HK-2 (cell line): ENCODE measurements around the gene TOE1.

ENCODE experiments used
- DNase-seq: peaks from one replicate; pipeline ENCODE4 v3.0.0-alpha.2; 2018; ENCODE audit not compliant: unreplicated experiment

TOE1 gene

DNA sequence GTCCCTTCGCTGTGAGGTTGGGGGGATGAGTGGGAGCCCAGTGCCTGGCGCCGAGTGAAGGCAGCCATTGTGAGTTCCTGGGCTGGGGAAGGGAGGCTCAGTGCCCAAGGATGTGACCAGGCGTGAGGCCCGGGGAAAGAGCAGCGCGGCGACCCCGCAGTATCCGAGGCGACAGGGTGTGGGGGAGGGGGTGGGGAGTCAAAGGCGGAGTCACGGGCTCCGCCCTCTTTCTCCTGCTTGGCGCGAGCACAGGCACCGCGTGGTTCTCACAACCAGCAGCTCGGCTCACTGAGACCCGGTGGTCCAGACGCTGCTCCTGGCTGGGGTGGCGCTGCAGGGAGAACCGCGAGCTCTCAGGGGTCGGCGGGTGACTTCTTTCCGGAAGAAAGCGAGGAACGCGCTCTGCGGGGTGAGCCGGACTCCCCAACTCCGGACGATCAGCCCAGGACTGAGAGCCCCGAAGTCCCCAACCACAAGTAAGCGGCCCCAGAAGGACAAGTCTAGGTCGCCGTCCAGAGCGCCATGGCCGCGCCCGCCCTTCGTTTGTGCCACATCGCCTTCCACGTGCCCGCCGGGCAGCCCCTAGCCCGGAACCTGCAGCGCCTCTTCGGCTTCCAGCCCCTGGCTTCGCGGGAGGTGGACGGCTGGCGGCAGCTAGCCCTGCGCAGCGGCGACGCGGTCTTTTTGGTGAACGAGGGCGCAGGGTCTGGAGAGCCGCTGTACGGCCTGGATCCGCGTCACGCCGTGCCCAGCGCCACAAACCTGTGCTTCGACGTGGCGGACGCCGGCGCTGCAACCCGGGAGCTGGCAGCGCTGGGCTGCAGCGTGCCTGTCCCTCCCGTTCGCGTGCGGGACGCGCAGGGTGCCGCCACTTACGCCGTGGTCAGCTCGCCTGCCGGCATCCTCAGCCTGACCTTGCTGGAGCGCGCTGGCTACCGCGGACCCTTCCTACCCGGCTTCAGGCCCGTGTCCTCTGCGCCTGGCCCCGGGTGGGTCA, 13.0 kb upstream of the TOE1 start, which contains the start of gene HPDL:
Gene HPDL, plus strand, starts transcription at position 269 of the 997 bp plus-strand sequence. Its CDS starts 254 bp downstream, at position 523.
- no peak for DNase-seq

DNA sequence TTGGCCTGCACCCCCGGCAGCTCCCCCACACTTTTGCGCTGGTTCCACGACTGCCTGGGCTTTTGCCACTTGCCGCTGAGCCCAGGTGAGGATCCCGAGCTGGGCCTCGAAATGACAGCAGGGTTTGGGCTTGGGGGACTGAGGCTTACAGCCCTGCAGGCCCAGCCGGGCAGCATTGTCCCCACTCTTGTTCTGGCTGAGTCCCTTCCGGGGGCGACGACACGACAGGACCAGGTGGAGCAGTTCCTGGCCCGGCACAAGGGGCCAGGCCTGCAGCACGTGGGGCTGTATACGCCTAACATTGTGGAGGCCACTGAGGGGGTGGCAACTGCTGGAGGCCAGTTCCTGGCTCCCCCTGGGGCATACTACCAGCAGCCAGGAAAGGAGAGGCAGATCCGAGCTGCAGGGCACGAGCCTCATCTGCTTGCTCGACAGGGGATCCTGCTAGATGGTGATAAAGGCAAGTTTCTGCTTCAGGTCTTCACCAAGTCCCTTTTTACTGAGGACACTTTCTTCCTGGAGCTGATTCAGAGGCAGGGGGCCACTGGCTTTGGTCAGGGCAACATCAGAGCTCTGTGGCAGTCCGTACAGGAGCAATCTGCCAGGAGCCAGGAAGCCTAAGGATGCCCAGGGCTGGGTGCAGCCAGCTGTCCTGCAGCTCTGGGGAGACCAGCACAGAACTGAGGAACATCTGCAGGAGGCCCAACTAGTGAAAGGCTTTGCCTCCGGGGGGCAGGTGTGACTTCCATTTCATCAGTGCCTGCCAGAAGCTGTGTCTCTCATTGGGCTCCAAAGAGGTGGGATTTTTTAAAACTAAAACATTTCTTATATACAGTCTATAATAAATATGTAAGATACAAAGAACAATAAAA, 12.1 kb upstream of the TOE1 start:
- DNase-seq: no peak

DNA sequence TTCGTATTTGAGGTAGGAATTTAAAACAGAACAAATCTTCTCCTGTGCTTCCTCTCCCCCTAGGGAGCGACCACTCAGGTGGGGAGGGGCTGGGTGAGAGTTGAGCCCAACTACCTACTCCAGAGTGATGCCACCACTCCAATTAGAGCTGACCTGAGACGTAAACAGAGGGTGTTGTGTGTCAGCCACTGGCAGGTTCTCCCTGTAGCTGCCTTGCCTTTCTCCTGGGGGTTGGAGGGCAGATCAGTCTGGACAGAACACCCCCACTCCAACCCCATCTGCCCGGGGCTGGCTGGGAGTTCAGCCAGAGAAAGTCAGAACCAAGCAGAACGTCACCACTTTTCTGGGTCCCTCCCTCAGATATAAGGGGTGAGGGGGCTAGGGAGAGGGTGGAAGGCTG, 11.3 kb upstream of the TOE1 start:
- DNase-seq: no peak

DNA sequence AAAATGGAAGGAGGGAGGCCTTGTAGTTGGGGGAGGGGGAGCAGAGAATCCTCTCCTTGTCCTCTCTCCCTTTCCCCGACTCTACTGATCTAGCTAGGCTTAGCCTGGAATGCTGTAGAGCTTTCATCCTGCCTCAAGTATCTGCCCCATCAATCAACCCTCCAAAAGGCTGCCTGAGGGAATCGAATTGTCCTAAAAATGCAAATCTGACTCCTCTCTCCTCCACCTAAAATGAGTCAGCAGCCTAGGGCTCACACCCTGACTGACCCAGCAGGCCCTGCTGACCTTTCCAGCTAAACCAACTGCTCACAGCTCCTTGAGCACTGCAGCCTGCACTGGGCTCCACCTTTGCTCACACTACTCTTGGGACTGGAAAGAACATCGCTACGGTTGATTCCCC, 10.5 kb upstream of the TOE1 start:
- no peak for DNase-seq

DNA sequence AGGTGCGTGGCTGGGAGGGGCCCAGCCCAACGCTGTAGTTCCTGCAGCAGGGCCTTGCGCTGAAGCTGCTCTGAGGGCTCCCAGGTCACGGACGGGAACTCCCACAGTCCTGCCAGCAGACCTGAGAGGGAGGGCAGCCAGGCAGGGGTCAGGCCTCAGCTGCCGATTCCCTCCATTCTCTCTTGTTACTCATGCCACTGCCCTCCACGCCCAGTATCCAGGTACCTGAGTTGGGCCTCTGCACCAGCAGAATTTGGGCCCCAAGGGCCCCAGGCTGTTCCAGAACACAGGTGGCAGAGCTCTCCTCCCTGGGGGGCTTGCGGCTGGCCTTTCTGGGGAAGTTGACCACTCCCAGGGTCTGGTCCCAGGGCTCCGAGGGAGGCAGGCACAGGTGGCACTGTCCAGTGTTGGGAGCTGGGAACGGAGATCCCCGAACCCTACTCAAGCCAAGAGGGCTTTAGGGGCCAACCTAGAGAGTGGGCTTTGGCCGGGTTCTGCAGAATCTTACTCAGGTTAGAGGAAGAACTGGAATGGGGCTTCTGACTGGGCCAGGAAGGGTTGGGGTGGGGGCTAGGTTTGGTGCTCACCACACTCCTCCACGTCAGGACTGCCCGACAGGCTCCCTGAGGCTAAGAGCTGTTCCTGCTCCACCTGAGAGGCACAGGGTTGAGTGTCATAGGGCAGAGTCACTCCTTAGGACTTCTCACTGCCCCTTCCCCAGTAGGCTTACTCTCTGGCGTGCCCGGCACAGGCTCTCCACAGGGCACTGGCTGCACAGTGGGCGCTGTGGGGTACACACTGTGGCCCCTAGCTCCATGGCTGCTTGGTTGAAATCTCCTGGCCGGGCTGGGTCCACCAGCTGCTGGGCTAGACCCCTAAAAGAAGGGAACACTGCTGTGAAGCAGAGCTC, 8.3 kb upstream of the TOE1 start:
- no peak for DNase-seq

DNA sequence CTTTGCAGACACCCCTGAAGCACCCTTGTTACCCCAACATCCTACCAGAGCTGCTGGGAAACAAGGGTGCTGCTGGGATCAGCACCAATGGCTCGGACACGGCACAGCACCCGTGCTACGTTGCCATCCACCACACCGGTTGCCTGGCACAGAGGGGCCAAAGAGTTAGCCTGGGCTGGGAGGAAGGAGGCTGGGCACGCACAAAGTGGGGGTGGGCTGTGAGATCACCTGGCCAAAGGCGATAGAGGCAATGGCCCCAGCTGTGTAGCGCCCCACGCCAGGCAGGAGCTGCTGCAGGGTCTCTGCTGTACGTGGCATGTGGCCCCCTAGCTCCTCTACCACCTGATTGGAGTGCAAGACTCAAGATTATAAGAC, 7.6 kb upstream of the TOE1 start:
- DNase-seq: no peak

DNA sequence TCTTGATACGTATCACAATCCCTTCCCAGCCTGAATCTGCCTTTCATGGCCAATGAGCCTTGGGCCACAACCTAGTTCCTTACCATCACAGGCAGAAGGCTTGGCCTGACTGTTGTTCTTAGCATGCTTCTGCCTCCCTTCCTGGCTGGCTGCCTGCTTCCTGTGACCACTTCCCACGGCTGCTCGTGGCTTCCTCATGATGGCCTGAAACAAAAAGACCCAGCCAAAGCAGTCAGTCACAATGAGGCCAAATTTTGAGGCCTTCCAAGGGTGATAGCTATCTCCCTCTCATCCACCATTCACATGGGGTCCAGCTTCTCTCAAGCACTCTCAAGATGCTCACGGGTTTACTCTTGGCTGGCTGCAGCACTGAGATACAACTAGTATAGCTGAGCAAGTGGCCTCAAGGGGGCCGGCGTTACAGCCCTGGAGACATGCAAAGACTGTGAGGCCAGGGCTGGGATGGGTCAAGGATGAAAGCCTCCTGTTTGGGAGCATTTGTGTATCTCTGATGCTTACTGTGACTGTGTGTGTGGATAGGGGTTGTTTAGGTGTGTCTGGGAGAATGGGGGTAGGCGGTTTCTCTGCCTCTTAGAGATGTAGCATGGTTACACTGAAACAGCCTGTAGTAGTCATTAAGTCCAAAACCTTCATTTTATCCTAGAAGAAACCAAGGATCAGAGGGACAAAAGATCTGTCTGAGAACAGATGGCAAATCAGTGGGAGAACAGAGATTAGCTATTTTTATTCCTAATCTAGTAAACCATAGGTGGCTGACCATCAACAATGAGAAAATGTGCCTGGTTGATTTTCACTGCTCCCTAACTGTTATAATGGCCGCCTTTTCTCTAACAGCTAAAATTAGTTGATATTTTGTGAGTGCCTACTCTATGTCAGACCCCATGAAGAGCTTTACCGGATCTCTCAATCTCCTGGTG, 5.4 kb upstream of the TOE1 start:
- no peak for DNase-seq

DNA sequence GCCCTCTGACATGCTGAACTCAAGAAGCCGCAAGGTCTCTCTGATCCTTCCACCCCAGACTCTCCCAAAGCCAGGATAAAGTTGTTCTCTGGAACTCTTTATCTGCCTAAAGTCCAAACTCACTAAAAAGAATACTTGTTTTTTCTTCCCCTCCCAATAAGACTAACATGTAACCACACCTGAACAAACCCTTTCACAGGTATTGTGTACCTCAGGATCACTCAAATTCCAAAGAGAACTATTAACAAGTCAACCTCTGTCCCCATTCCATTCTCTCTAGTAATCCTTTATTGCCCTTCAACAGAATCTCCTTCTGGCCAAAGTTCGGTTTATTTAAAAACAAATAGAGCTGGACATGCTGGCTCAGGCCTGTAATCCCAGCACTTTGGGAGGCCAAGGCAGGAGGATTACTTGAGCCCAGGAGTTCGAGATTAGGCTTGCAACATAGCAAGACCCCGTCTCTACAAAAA, 4.1 kb upstream of the TOE1 start:
- no peak for DNase-seq

DNA sequence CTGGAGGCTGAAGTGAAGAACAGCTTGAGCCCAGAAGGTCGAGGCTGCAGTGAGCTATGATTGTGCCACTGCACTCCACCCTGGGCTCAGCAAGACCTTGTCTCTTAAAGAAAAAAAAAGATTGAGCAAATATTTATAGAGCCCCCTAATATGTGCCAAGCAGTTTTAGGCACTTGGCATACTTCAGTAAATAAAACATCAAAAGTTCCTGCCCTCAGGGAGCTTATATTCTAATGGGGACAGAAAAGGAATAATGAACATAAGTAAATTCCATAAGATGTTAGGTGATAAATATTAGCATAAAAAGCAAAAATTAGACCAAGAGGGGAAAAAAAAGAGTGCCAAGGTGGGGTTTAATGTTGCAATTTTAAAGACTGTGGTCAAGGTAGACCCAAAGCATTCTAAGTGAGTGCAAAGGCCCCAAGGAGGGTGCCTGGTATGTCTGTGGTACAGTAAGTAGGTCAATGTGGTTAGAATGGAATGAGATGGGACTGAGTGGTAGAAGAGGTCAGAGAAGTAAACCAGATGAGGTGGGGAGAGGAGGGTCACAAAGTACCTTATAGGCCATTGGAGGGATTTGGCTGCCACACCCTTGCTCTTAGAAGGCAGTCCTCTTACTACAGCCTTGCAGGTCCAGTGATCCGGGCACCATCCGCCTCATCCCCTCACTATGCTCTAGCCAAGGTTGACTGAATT, 2.2 kb upstream of the TOE1 start:
- DNase-seq: peak; percentile 32

DNA sequence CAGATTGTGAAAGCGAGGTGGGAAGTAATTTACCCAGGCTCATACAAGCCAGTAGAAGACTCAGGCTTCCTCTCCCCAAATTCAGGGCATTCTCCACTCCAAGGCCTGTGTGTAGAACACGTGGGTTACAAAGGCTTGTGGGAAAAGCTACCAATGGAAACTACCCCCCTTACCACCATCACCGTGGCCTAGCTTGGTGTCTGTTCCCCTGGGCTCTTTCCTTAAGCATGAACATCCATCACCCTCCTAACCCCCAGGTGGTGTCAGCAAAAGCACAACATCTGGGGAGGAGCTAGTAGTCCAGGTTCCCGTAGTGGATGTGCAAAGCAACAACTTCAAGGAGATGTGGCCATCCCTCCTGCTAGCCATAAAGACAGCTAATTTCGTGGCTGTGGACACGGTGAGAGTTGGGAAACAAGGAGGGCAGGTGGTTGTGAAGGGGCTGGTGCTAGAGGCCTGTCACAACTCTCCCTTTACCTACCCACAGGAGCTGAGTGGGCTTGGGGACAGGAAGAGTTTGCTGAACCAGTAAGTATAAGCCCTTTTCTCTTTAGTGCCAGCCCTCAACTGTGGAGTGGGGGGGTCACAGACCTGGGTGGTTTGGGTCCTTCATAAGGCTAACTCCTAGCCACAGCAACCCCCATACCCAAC, 971 bp downstream of the TOE1 start:
- no peak for DNase-seq

DNA sequence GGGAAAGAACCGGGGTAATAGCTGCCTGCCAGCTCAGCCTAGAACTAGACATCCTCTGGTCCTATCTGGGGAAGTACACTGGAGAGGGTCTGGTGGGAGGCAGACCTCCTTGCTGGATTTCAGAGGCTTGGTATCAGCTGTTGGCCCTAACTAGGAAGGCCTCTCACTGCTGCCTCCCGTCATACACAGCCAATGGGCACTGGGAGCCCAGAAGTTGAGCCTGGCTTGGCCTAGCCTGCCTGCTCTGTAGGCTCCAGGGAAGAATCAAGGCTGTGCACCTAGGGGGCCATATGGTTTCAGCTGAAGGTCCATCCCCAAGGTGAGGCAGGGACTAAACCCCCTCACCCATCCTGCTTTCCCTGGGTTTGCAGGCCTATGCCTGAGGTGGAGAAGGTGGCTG, 4.5 kb downstream of the TOE1 start:
- DNase-seq: no peak

DNA sequence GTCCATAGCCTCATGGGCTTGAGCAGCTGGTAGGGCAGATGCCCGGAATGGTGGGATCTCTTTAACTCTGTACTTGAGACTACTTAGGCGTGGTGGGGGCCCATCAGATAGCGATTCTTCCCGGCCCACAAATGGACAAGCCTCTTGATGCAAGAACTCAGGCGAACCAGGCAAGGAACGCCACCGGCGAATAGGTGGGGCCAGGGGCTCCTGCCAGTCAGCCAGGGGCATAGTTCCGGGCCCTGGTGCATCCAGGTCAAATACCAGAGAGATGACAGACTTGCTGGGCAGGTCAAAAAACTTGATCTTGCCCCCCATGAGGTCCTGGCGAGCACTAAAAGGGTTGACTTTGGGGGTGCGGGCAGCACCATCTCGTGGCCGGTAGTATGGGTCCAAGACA, 5.0 kb downstream of the TOE1 start:
- no peak for DNase-seq

DNA sequence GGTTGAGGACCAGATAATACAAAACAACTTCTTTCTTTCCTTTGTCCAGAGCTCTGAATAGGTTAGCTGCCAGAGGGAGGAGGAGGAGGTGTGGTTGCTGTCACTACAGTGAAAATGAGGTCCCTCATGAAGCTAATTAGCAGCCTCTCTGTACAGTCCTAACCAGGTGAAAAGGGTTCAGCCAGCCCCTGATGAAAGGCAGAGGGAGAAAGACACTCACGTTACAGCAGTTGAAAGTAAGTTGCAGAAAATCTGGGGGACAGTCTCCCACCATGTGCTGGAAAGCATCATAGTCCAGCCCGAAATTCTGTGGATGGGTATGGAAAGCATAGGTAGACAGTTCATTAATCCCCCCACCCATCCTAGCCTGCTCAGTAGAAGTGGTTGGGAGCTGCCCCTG, 6.5 kb downstream of the TOE1 start:
- DNase-seq: no peak

DNA sequence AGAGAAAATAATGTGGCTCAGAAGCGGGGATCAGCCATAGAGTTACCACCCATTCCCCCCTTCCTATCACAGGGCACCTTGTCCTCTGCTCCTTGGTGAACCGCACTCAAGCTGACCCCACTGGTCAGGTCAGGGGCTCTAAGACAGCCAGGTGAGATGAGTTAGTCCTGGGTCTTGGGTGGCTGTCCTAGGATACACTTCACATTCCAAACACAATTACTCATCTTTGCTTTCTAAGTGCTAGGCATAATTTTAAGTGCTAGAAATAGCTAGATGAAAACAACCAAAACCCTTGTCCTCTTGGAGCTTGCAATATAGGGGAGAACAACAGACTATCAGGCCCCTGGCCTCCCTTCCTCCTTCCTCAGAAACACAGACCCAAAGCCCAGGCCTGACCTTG, 8.1 kb downstream of the TOE1 start:
- DNase-seq: no peak

DNA sequence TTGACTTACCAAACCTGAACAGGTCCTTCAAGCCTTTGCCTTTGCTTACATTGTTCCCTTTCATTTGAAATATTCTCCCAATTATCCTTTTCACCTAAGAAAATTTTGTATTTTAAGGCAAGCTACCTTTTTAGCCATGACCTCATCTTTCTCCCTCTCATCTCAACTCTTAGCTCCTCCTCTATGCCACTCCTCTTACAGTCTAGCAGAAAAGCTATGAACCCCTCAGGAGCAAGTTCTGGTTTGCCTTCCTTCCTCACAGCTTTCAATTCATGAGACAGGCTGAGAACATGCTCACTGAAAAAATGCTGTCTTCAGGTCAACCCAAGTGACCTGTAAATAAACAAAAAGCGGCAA, 8.6 kb downstream of the TOE1 start:
- DNase-seq: no peak

DNA sequence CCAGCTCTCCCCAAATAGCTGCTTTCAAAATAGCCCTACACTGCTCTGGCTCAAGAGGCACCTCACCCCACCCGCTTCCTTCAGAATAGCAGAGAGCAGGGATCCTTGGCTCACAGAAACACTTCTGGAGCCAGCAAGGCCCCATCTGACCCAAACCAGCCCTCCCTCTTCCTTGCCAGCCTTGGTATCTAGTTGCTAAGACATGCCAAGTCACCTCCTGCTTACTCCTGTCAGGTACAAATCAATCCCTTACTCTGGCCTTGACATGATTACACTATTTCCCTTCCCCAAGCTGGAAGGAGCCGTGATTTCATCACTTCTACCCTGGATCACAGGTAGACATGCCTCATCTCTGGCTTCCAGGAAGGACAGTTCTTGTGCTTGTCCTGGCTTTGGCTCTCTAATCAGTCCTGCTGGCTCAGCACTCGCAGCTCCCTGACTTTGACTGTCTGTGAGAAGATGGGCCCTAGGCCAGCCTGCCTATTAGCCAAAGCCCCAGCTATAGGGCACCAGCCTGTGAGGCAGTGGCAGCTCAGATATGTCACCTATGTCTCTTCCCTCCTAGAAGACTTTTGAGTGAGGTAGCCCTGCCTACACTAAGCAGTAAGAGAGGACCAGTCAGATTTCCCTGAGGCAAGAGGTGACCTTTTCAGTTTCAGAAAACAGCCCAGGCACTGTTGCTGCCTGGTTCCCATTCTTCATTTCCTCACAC, 9.2 kb downstream of the TOE1 start:
- DNase-seq: no peak

DNA sequence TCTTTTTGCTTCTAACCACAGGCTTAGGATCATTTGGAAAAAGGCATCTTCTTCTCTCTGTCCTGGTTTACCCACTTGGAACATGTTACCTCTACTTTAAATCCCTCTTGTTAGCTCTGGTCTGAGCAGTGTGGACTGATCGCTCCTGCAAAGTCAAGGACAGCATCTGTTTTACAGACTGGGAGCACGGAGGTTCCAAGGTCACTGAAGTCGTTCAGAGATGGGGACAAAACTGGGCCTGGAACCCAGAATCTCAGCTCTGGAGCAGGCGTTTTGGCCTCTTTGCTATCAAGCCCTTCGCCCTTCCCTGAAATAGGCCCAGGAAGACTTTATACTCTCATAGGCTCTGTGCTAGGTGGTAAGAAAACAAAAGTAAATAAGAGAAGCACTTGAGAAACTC, 11.5 kb downstream of the TOE1 start:
- DNase-seq: no peak

DNA sequence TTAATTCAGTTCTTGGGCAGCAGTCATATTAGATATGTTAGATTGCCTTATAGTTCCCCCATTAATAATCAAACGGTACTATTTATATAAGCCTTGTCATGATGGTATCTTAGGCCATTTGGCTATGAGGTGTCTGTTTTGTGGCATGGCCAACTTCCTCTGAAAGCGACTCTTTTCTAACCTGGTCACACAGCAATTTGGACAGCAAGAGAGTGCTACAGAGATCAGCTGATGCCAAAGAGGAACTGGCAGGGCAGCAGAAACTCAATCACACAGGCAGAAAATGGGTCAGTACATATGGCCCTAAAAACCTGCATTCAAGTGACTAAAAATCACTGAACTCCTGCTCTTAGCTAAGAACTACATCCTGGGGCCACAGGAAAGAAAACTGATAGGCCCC, 13.7 kb downstream of the TOE1 start:
- DNase-seq: no peak

DNA sequence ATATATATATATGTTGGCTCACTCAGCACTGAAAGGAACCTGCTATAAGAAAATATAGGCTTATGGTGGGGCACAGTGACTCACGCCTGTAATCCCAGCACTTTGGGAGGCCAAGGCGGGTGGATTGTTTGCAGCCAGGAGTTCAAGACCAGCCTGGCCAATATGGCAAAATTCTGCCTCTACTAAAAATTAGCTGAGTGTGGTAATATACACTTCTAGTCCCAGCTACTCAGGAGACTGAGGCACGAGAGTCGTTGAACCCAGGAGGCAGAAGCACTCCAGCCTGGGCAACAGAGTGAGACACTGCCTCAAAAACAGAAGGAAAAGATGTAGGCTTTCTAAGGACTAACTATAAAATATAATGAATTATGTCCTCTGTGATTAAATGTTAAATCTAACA, 14.9 kb downstream of the TOE1 start:
- no peak for DNase-seq
